B cell (primary cell): ENCODE data around the gene RMDN2. TPM values are rescaled to one million over a fixed set of nuclear protein-coding genes. Genes with fewer than 3 reads are reported as not detected.

Experiments
- ATAC-seq: fragments of 200-7000 bp; cut with Tn5 transposase; one replicate; pipeline ENCODE4 v1.10.0; 2021; ENCODE audit warnings: low read depth, mild to moderate bottlenecking, moderate number of reproducible peaks, moderate library complexity
- CTCF ChIA-PET: fragments of 350-600 bp; sonication (Branson Sonifier 250); formaldehyde crosslinking; loops from one replicate; lab custom pipeline; 2021; ENCODE audit warnings: antibody characterized with exemption, inconsistent platforms; lab: Charles Lee
- POLR2A ChIA-PET: fragments of 350-600 bp; sonication (Branson Sonifier 250); formaldehyde crosslinking; loops from one replicate; lab custom pipeline; 2021; ENCODE audit warnings: antibody characterized with exemption; lab: Charles Lee
- DNase-seq: peaks from one replicate; pipeline ENCODE4 v3.0.0; 2013
- H2AFZ ChIP-seq: 2 replicates; pipeline ENCODE4 v1.6.1; 2012; ENCODE audit warnings: mild to moderate bottlenecking, low read depth, low read length; ENCODE audit not compliant: insufficient read depth, poor library complexity, severe bottlenecking
- H3K27ac ChIP-seq, 2 donors: 1 replicate in 1 of 2; 2 replicates in 1 of 2; pipeline ENCODE4 v1.5.1; 2012 to 2013; ENCODE audit warnings: low read length in 2 of 2, mild to moderate bottlenecking in 2 of 2, moderate library complexity in 1 of 2
- H3K27me3 ChIP-seq, 4 experiments: fragments of 200-600 bp in 1 of 4; sonication (generic) in 1 of 4; replicated peaks in 1 of 4; 1 replicate in 2 of 4; 2 replicates in 2 of 4; pipeline versions ENCODE4 v1.6.1 to v1.7.0; 2013 to 2016; ENCODE audit warnings: low read length in 3 of 4, mild to moderate bottlenecking in 2 of 4, mixed read lengths in 1 of 4, moderate library complexity in 1 of 4; ENCODE audit not compliant: insufficient read depth in 4 of 4, control insufficient read depth in 3 of 4; ENCODE audit errors: control extremely low read depth in 1 of 4
- H3K36me3 ChIP-seq, 2 experiments: replicated peaks in 1 of 2; 1 replicate in 1 of 2; 2 replicates in 1 of 2; pipeline versions ENCODE4 v1.6.1 to v1.7.1; 2013; ENCODE audit warnings: low read length in 1 of 2; ENCODE audit not compliant: insufficient read depth in 2 of 2, control insufficient read depth in 1 of 2; ENCODE audit errors: control extremely low read depth in 1 of 2, extremely low read depth in 1 of 2
- H3K4me1 ChIP-seq, 2 donors: fragments of 200-600 bp in 1 of 2; sonication (generic) in 1 of 2; 1 replicate in 1 of 2; 2 replicates in 1 of 2; pipeline versions ENCODE4 v1.5.1 to v1.6.1; 2013 to 2017; ENCODE audit warnings: low read length in 2 of 2; ENCODE audit not compliant: control insufficient read depth in 2 of 2, insufficient read depth in 2 of 2
- H3K4me2 ChIP-seq: replicated peaks from 2 replicates; pipeline ENCODE3; 2012; ENCODE audit warnings: mild to moderate bottlenecking, low read depth, low read length; ENCODE audit not compliant: poor library complexity, severe bottlenecking
- H3K4me3 ChIP-seq, 5 experiments: fragments of 200-600 bp in 1 of 5; sonication (generic) in 1 of 5; 1 replicate in 3 of 5; 2 replicates in 2 of 5; pipeline versions ENCODE4 v1.5.1 to v1.7.0; 2011 to 2016; ENCODE audit warnings: low read length in 4 of 5, mild to moderate bottlenecking in 4 of 5, low read depth in 2 of 5, control low read depth in 1 of 5, moderate library complexity in 1 of 5; ENCODE audit not compliant: insufficient read depth in 1 of 5; ENCODE audit errors: control extremely low read depth in 1 of 5, extremely low read depth in 1 of 5
- H3K79me2 ChIP-seq: fragments of 200-600 bp; sonication (generic); one replicate; pipeline ENCODE4 v1.6.0; 2016; ENCODE audit warnings: low read length; ENCODE audit not compliant: control insufficient read depth, insufficient read depth
- H3K9ac ChIP-seq: fragments of 200-600 bp; sonication (generic); 2 replicates; pipeline ENCODE4 v1.6.1; 2017; ENCODE audit warnings: mild to moderate bottlenecking, low read length, moderate library complexity
- H3K9me3 ChIP-seq, 3 donors: one replicate each; pipeline versions ENCODE4 v1.6.1 to v1.7.1; 2013; ENCODE audit warnings: low read length in 2 of 3; ENCODE audit not compliant: control insufficient read depth in 2 of 3, insufficient read depth in 1 of 3; ENCODE audit errors: control extremely low read depth in 1 of 3
- H4K20me1 ChIP-seq: 2 replicates; pipeline ENCODE4 v1.6.0; 2012; ENCODE audit warnings: mild to moderate bottlenecking, low read length; ENCODE audit not compliant: insufficient read depth, control insufficient read depth, poor library complexity, severe bottlenecking
- H3K27ac Mint-ChIP-seq: one replicate; pipeline ENCODE4 v1.8.0; 2021; ENCODE audit warnings: mixed read lengths
- H3K27me3 Mint-ChIP-seq: one replicate; pipeline ENCODE4 v1.8.0; 2021; ENCODE audit warnings: mixed read lengths
- H3K4me1 Mint-ChIP-seq: one replicate; pipeline ENCODE4 v1.8.0; 2021; ENCODE audit warnings: mixed read lengths
- H3K4me3 Mint-ChIP-seq: one replicate; pipeline ENCODE4 v1.8.0; 2021; ENCODE audit warnings: mixed read lengths
- H3K9me3 Mint-ChIP-seq: one replicate; pipeline ENCODE4 v1.8.0; 2022; ENCODE audit warnings: mixed read lengths; ENCODE audit not compliant: insufficient read depth
- CTCF ChIP-seq: fragments of 200-600 bp; IDR thresholded peaks from one replicate; pipeline ENCODE4 v1.8.0; 2022; ENCODE audit warnings: antibody characterized with exemption, mild to moderate bottlenecking
- EZH2 ChIP-seq: IDR thresholded peaks from 2 replicates; pipeline ENCODE4 v1.6.1; 2012; ENCODE audit warnings: borderline replicate concordance, low read depth, mild to moderate bottlenecking, moderate library complexity, low read length; ENCODE audit not compliant: insufficient read depth, poor library complexity, severe bottlenecking
- whole genome bisulfite sequencing: methylation state at CpG from one replicate; pipeline ENCODE4 v1.1.5; 2013; ENCODE audit warnings: missing lambda C conversion rate; ENCODE audit not compliant: insufficient coverage; 5-methylcytosine and 5-hydroxymethylcytosine counted together
- intact Hi-C: fragments of 100-400 bp; cut with micrococcal nuclease; formaldehyde crosslinking; loops from one replicate; pipeline ENCODE4 v1.10.0; 2022
- polyA plus RNA-seq: library from polyadenylated mRNA; depleted of rRNA; stranded (reverse); fragments of >200 nt; gene quantifications from 2 replicates; pipeline ENCODE4 v1.2.3, GENCODE V29; 2012
- total RNA-seq, 2 donors: library from RNA; stranded (reverse); fragments of 120-200 nt in 1 of 2; gene quantifications; 1 replicate in 1 of 2; 2 replicates in 1 of 2; pipeline versions ENCODE4 v1.2.3 to v1.2.4, GENCODE V29; 2013 to 2022

Gene RMDN2
- total and polyA plus RNA-seq, 2 donors (not counting 1 experiment from before 2014, with no cell fraction given): 6.4 to 6.6 TPM

DNA sequence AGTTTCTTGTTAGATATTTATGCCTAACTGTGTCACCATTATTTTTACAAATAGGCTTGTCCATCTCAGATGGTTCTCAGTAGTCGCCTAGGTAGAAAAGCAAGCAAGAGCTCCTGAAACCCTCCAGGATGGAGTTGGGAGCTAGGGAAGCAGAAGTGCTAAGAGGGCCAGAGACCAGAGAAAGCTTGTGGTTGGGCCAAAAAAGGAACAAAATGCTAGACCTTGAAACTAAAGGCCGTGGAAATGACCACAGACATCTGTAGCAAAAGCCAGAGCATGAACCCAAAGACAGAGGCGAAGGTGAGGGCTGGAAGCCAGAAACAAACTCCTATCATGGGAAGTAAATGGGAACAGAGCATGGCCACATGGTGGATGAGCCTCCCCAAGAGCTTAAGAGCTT is 29.9 kb upstream of the RMDN2 start:
- no peaks in the 10 kb centered on the region for H4K20me1 ChIP-seq
- peaks cover 28 to 34% of the 10 kb centered on the region in 2 donors for H3K4me1 ChIP-seq
- peaks cover 0 to under 1% (median 0%) of the 10 kb centered on the region in 3 donors for H3K9me3 ChIP-seq
- H2AFZ ChIP-seq: no peak overlapping the region
- intact Hi-C loops: no loop called here
- no peak for DNase-seq
- no peaks in the 10 kb centered on the region for H3K79me2 ChIP-seq
- Mint-ChIP-seq H3K9me3 (peaks cover 3% of the 10 kb centered on the region), H3K4me1 (peaks cover 35% of the 10 kb centered on the region), H3K27me3 (no peaks in the 10 kb centered on the region), H3K27ac (no peak overlapping the region), H3K4me3 (no peak overlapping the region)
- no peak for ATAC-seq
- H3K4me3 ChIP-seq: no peak overlapping the region
- ChIA-PET CTCF (interaction anchor here (1.0 to 1.4 kb wide), 2 partner anchors 14 to 18 kb away, joined by 3 to 4 read pairs; no protein-coding TSS in a partner anchor), POLR2A (interaction anchor here (1.3 kb wide), 1 partner anchor 30 kb away, joined by 3 read pairs; the partner anchor contains the start of gene RMDN2)
- H3K9ac ChIP-seq: no peak overlapping the region
- H3K27ac ChIP-seq: no peak overlapping the region
- no peak overlapping the region for H3K4me2 ChIP-seq
- TF ChIP-seq CTCF: no peak
- no peak for TF ChIP-seq EZH2
- WGBS: 66% methylated on average over 3 of the region's 3 CpGs
- no peaks in the 10 kb centered on the region for H3K27me3 ChIP-seq
- H3K36me3 ChIP-seq: no peaks in the 10 kb centered on the region

GRCh38 chr2:37896319-37896718 is 28.8 kb upstream of the RMDN2 start:
- H3K27me3 Mint-ChIP-seq: no peaks in the 10 kb centered on the region
- DNase-seq (no peak), ATAC-seq (no peak)
- Histone ChIP-seq H3K4me1 (peaks cover 21 to 27% of the 10 kb centered on the region in 2 donors), H3K4me3 (no peak overlapping the region), H3K9ac (no peak overlapping the region), H3K27ac (no peak overlapping the region), H3K79me2 (no peaks in the 10 kb centered on the region), H3K9me3 (peaks cover 0 to 9% (median 2%) of the 10 kb centered on the region in 3 donors), H3K36me3 (no peaks in the 10 kb centered on the region), H3K27me3 (no peaks in the 10 kb centered on the region), H2AFZ (no peak overlapping the region), H3K4me2 (no peak overlapping the region), H4K20me1 (no peaks in the 10 kb centered on the region)
- CTCF ChIA-PET: interaction anchor here (0.6 to 1.4 kb wide), 2 partner anchors 19 to 164 kb away, joined by 3 to 4 read pairs; no protein-coding TSS in a partner anchor
- WGBS: 79% methylated on average over 2 of the region's 3 CpGs
- H3K9me3 Mint-ChIP-seq: peaks cover 3% of the 10 kb centered on the region
- no peak for TF ChIP-seq EZH2
- no peak for TF ChIP-seq CTCF
- H3K4me1 Mint-ChIP-seq: peaks cover 25% of the 10 kb centered on the region
- intact Hi-C loops: no loop called here
- POLR2A ChIA-PET: interaction anchor here (0.6 kb wide), 1 partner anchor 481 kb away, joined by 6 read pairs; no protein-coding TSS in a partner anchor
- no peak overlapping the region for H3K27ac Mint-ChIP-seq
- H3K4me3 Mint-ChIP-seq: no peak overlapping the region
